ENCODE measurements around the gene SLC39A9.
A peak's percentile ranks its signal among the peaks of the same experiment; 100 is the strongest.

SLC39A9 gene

DNA sequence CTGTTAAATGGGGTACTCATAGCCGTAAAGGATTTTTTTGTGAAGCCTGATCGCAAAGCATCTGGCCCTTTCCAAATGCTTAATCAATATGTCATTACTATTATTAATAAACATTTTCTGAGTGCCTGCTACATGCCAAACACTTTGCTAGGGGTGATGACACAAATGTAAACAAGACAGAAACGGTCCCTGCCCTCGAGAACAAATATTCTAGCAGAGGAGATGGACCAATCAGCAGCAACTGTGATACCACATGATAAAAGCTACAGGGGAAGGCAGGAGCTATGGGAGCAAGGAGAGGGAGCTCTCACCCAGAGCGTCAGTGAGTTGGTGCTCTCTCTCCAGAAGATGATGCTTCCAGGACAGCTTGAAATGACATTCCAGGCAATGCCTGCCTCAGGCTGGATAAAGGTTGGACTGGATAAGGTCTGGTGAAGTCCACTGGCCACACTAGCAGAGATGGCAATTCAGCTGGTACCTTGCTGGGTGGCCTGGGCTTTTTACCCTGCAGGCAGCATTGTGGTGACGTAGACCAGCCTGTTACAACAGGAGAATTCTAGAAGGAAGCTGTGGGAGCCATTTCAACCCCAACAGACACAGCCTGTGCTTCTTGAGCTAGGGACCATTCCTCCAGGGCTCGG, 41.5 kb upstream of the SLC39A9 start:
- Histone ChIP-seq H3K27me3 (ENCODE audit: control insufficient read depth in 5 of 5, insufficient read depth in 4 of 5, low read length in 5 of 5) (peaks cover 0 to 9% (median 0%) of the 10 kb centered on the region in 5 donors), H3K4me1 (ENCODE audit: control insufficient read depth in 5 of 5, insufficient read depth in 5 of 5, low read length in 5 of 5) (peaks cover 0 to 12% (median 3%) of the 10 kb centered on the region in 5 donors), H3K9ac (ENCODE audit: low read length in 5 of 5) (no peak overlapping the region), H3K4me3 (ENCODE audit: low read depth in 1 of 5, low read length in 5 of 5) (no peak overlapping the region), H3K36me3 (ENCODE audit: control insufficient read depth in 5 of 5, insufficient read depth in 5 of 5, low read length in 5 of 5) (peaks cover 0 to 3% (median 0%) of the 10 kb centered on the region in 5 donors), H3K27ac (ENCODE audit: low read depth, low read length) (no peak overlapping the region), H3K9me3 (ENCODE audit: control insufficient read depth in 5 of 5, low read length in 5 of 5) (no peaks in the 10 kb centered on the region)

DNA sequence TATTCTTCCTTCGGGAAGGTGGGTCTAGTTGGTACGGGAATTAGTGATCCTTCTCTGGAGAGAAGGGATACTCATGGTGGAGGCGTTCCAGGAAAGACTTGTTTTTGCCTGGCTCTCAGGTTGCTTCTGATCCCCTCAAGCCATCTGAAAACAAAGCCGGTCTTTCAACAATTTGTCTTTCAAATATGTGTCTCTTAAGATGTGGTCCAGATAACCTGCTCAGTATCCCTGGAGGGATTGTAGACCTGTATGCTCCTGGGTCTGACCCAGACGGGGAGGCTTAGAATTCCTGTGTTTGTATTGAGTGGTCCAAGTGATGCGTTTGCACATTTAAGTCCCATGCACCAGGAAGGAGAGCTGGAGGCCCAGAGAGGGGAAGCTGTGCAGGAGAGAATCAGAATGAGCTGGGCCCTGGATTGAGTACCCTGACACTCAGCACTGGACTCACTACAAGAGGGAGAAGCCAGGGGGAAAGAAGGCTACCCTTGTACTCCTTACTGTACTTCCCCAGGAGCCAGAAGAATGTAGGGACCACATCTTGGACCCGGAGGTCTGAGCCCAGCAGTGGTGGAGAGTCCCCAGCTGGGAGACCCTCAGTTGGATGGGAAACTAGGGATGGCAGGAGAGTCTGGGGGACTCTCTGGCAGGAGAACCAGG, 40.8 kb upstream of the SLC39A9 start:
- Histone ChIP-seq H3K27me3 (ENCODE audit: control insufficient read depth in 5 of 5, insufficient read depth in 4 of 5, low read length in 5 of 5) (peaks cover 0 to 9% (median 0%) of the 10 kb centered on the region in 5 donors), H3K27ac (ENCODE audit: low read depth, low read length) (no peak overlapping the region), H3K4me1 (ENCODE audit: control insufficient read depth in 5 of 5, insufficient read depth in 5 of 5, low read length in 5 of 5) (peaks cover 0 to 12% (median 3%) of the 10 kb centered on the region in 5 donors), H3K36me3 (ENCODE audit: control insufficient read depth in 5 of 5, insufficient read depth in 5 of 5, low read length in 5 of 5) (peaks cover 0 to 2% (median 0%) of the 10 kb centered on the region in 5 donors), H3K9ac (ENCODE audit: low read length in 5 of 5) (no peak overlapping the region), H3K9me3 (ENCODE audit: control insufficient read depth in 5 of 5, low read length in 5 of 5) (no peaks in the 10 kb centered on the region), H3K4me3 (ENCODE audit: low read depth in 1 of 5, low read length in 5 of 5) (no peak overlapping the region)

DNA sequence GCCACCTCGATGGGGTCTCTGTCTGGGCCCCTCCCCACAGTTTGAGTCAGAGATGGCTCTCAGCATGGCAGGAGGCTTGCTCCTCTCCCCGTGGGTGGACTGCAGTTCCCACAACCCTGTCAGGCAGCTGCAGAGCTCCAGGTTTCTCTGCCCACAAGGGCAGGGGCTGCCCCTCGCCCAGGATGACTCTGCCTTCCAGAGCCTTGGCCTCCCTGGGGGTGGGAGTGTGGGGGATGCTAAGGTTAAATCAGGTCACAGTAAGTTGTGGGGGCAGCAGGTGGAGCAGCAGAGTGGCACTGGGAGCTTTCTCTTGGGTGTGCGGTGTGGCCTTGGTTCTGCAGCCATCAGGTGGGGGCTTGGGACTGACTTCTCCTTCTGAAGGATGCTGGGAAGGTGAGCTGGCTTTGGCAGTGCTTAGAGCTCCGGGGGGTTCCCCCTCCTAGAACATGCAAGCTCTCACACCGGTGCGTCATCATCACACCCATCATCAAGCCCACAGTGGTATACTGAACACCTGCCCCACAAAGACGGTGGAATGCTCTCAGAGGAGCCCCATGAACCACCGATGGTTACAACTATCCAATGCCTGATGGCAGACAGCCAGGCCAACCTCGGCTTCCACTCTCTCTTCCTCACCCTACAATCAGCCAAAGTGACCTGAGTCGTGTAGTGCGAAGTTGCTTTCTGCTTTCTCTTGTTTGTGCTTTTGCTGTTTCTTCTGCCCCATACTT, 40.1 kb upstream of the SLC39A9 start:
- H3K4me3 ChIP-seq (ENCODE audit: low read depth in 1 of 5, low read length in 5 of 5): no peak overlapping the region

DNA sequence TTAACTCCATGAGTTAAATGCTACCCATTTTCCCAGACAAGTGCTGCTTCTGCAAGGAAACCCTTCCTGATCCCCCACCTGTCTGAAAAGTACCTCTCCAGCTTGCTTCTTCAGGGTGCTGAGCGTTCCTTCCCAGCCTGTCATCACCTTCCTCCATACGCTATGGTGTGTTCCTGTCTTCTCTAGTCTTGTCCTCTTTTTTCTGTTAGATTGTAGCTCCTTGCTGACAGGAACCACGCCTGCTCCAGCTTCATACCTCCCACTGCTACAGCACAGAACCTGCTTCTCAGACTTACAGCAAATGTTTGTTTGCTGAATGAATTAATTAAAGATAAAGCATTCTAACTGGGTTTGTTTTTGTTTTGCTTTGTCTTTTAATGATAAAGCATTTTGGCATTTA, 39.5 kb upstream of the SLC39A9 start:
- H3K9me3 ChIP-seq (ENCODE audit: control insufficient read depth in 5 of 5, low read length in 5 of 5): no peaks in the 10 kb centered on the region
- H3K4me3 ChIP-seq (ENCODE audit: low read depth in 1 of 5, low read length in 5 of 5): no peak overlapping the region
- H3K9ac ChIP-seq (ENCODE audit: low read length in 5 of 5): no peak overlapping the region
- no peak overlapping the region for H3K27ac ChIP-seq (ENCODE audit: low read depth, low read length)
- H3K27me3 ChIP-seq (ENCODE audit: control insufficient read depth in 5 of 5, insufficient read depth in 4 of 5, low read length in 5 of 5): peaks cover 0 to 9% (median 0%) of the 10 kb centered on the region in 5 donors
- H3K36me3 ChIP-seq (ENCODE audit: control insufficient read depth in 5 of 5, insufficient read depth in 5 of 5, low read length in 5 of 5): peaks cover 0 to 2% (median 0%) of the 10 kb centered on the region in 5 donors
- peaks cover 0 to 12% (median 3%) of the 10 kb centered on the region in 5 donors for H3K4me1 ChIP-seq (ENCODE audit: control insufficient read depth in 5 of 5, insufficient read depth in 5 of 5, low read length in 5 of 5)

More for the DNA sequence above, 40.1 kb upstream of the SLC39A9 start:
- Histone ChIP-seq H3K9ac (ENCODE audit: low read length in 5 of 5) (no peak overlapping the region), H3K36me3 (ENCODE audit: control insufficient read depth in 5 of 5, insufficient read depth in 5 of 5, low read length in 5 of 5) (peaks cover 0 to 2% (median 0%) of the 10 kb centered on the region in 5 donors), H3K27ac (ENCODE audit: low read depth, low read length) (no peak overlapping the region), H3K9me3 (ENCODE audit: control insufficient read depth in 5 of 5, low read length in 5 of 5) (no peaks in the 10 kb centered on the region), H3K4me1 (ENCODE audit: control insufficient read depth in 5 of 5, insufficient read depth in 5 of 5, low read length in 5 of 5) (peaks cover 0 to 12% (median 3%) of the 10 kb centered on the region in 5 donors), H3K27me3 (ENCODE audit: control insufficient read depth in 5 of 5, insufficient read depth in 4 of 5, low read length in 5 of 5) (peaks cover 0 to 9% (median 0%) of the 10 kb centered on the region in 5 donors)

DNA sequence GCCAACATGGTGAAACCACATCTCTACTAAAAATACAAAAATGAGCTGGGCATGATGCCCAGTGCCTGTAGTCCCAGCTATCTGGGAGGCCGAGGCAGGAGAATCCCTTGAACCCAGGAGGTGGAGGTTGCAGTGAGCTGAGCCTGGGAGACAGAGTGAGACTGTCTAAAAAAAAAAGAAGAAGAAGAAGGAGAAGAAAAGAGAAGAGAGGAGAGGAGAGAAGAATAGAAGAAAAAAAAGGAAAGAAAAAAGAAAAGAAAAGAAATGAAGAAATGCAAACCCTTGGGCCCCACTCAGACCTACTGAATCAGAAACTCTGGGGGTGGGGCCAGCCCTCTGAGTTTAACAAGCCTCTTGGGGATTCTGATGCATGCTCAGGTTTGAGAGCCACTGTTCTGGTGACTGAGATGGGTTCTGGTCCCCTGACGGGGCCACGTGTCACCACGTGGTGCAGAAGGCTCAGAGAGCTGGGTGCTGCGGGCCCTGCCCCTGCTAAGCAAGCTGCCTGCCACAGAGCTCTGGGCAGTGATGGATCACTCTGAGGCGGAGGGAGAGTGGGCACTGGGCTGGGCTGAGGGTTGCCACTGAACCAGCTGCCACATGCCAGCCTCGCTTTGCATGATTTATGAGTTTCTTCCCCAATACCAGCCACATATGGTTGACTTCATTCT, 37.9 kb upstream of the SLC39A9 start:
- H3K36me3 ChIP-seq (ENCODE audit: control insufficient read depth in 5 of 5, insufficient read depth in 5 of 5, low read length in 5 of 5): no peaks in the 10 kb centered on the region
- no peaks in the 10 kb centered on the region for H3K9me3 ChIP-seq (ENCODE audit: control insufficient read depth in 5 of 5, low read length in 5 of 5)
- no peak overlapping the region for H3K9ac ChIP-seq (ENCODE audit: low read length in 5 of 5)
- H3K27ac ChIP-seq (ENCODE audit: low read depth, low read length): no peak overlapping the region
- H3K4me1 ChIP-seq (ENCODE audit: control insufficient read depth in 5 of 5, insufficient read depth in 5 of 5, low read length in 5 of 5): peaks cover 0 to 6% (median 3%) of the 10 kb centered on the region in 5 donors
- no peak overlapping the region for H3K4me3 ChIP-seq (ENCODE audit: low read depth in 1 of 5, low read length in 5 of 5)
- peaks cover 0 to 9% (median 0%) of the 10 kb centered on the region in 5 donors for H3K27me3 ChIP-seq (ENCODE audit: control insufficient read depth in 5 of 5, insufficient read depth in 4 of 5, low read length in 5 of 5)

DNA sequence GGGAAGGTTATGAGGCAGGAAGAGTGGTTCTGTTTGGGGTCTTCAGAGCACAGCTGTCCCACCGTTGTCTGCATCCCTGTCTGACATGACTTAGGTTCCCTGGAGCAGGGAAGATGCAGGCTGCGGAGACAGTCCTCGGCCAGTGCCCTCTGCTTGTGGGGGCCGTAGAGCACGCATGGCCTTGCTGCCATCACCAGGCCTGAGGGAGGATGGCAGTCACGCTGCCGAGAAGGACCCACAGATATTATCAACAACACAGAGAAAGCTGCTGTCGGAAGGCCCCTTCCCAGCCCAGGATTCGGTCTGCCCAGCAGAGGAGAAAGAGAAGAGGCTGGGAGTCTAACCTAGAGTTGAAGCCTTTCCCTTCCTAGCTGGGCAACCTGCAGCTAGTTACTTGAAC, 35.4 kb upstream of the SLC39A9 start:
- H3K4me1 ChIP-seq (ENCODE audit: control insufficient read depth in 5 of 5, insufficient read depth in 5 of 5, low read length in 5 of 5): no peaks in the 10 kb centered on the region
- no peaks in the 10 kb centered on the region for H3K9me3 ChIP-seq (ENCODE audit: control insufficient read depth in 5 of 5, low read length in 5 of 5)
- no peak overlapping the region for H3K27ac ChIP-seq (ENCODE audit: low read depth, low read length)
- no peaks in the 10 kb centered on the region for H3K36me3 ChIP-seq (ENCODE audit: control insufficient read depth in 5 of 5, insufficient read depth in 5 of 5, low read length in 5 of 5)
- peak overlapping the region in 1 of 5 donors; percentile 17 for H3K9ac ChIP-seq (ENCODE audit: low read length in 5 of 5)
- H3K4me3 ChIP-seq (ENCODE audit: low read depth in 1 of 5, low read length in 5 of 5): no peak overlapping the region
- peaks cover 0 to 9% (median 0%) of the 10 kb centered on the region in 5 donors for H3K27me3 ChIP-seq (ENCODE audit: control insufficient read depth in 5 of 5, insufficient read depth in 4 of 5, low read length in 5 of 5)

DNA sequence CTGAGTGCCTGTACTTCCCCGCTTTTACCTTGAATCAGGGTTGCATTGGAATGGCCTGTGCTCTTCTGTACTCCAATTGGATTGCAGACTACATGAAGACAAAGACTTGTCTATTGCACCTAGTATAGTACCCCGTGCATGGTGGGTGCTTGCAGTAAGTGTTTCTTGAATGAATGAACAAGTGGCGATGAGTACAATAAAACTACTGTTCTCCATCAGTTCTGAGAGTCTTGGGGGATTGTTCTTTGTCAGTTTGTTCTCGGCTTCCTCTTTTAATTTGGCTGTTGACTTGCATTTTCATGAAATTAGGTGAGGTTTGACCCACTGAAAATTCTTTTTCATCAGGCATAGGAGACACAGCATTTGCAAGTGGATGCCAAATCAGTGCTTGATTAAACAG, 34.5 kb upstream of the SLC39A9 start:
- Histone ChIP-seq H3K4me3 (ENCODE audit: low read depth in 1 of 5, low read length in 5 of 5) (no peak overlapping the region), H3K9me3 (ENCODE audit: control insufficient read depth in 5 of 5, low read length in 5 of 5) (no peaks in the 10 kb centered on the region), H3K27me3 (ENCODE audit: control insufficient read depth in 5 of 5, insufficient read depth in 4 of 5, low read length in 5 of 5) (peaks cover 0 to 3% (median 0%) of the 10 kb centered on the region in 5 donors), H3K36me3 (ENCODE audit: control insufficient read depth in 5 of 5, insufficient read depth in 5 of 5, low read length in 5 of 5) (no peaks in the 10 kb centered on the region), H3K9ac (ENCODE audit: low read length in 5 of 5) (no peak overlapping the region), H3K4me1 (ENCODE audit: control insufficient read depth in 5 of 5, insufficient read depth in 5 of 5, low read length in 5 of 5) (no peaks in the 10 kb centered on the region), H3K27ac (ENCODE audit: low read depth, low read length) (no peak overlapping the region)

DNA sequence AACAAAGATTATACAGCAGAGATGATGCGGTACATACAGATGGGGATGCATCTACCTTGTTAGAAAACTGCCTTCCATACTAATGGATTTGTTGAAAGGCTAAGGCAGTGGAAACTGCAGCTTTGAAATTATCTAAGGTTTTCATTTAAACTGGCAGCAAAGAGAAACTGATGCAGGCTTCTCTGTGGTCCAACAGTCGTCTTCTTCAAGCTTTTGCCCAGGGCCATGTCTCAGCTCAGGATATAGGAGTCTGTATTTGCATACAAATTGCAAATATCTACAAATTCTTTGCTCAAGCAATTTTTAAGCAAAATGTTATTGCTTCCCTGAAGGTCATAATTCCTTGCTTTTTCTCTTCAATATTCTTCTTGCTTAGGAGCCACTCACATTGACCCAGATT, 34.1 kb upstream of the SLC39A9 start:
- Histone ChIP-seq H3K27ac (ENCODE audit: low read depth, low read length) (no peak overlapping the region), H3K9me3 (ENCODE audit: control insufficient read depth in 5 of 5, low read length in 5 of 5) (no peaks in the 10 kb centered on the region), H3K4me3 (ENCODE audit: low read depth in 1 of 5, low read length in 5 of 5) (no peak overlapping the region), H3K4me1 (ENCODE audit: control insufficient read depth in 5 of 5, insufficient read depth in 5 of 5, low read length in 5 of 5) (no peaks in the 10 kb centered on the region), H3K9ac (ENCODE audit: low read length in 5 of 5) (no peak overlapping the region), H3K27me3 (ENCODE audit: control insufficient read depth in 5 of 5, insufficient read depth in 4 of 5, low read length in 5 of 5) (peaks cover 0 to 2% (median 0%) of the 10 kb centered on the region in 5 donors), H3K36me3 (ENCODE audit: control insufficient read depth in 5 of 5, insufficient read depth in 5 of 5, low read length in 5 of 5) (no peaks in the 10 kb centered on the region)

DNA sequence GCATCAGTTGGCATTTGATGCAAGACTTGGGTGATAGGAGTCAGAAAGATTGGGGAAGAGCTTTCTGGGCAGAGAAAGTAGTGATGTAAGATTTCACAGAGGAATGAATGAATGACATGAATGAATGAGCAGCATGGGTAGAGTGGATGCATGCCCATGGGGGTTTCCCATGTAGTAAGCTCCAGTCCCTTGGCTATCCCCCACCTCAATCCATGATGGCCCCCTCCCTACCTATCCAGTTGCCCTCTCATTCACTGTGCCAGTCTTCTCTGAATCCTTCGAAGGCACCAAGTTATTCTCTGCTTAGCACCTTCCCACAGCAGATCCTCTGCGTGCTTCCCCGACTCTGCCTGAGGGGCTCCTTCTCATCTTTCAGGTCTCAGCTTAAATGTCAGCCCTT, 32.4 kb upstream of the SLC39A9 start:
- H3K9me3 ChIP-seq (ENCODE audit: control insufficient read depth in 5 of 5, low read length in 5 of 5): no peaks in the 10 kb centered on the region
- H3K27ac ChIP-seq (ENCODE audit: low read depth, low read length): no peak overlapping the region
- H3K36me3 ChIP-seq (ENCODE audit: control insufficient read depth in 5 of 5, insufficient read depth in 5 of 5, low read length in 5 of 5): no peaks in the 10 kb centered on the region
- H3K27me3 ChIP-seq (ENCODE audit: control insufficient read depth in 5 of 5, insufficient read depth in 4 of 5, low read length in 5 of 5): no peaks in the 10 kb centered on the region
- no peak overlapping the region for H3K9ac ChIP-seq (ENCODE audit: low read length in 5 of 5)
- H3K4me1 ChIP-seq (ENCODE audit: control insufficient read depth in 5 of 5, insufficient read depth in 5 of 5, low read length in 5 of 5): no peaks in the 10 kb centered on the region
- no peak overlapping the region for H3K4me3 ChIP-seq (ENCODE audit: low read depth in 1 of 5, low read length in 5 of 5)

Data from subcutaneous abdominal adipose tissue (tissue), 5 donors.